Caco-2 (cell line): Measurements from ENCODE around the gene VARS2. TPM values are rescaled to one million over a fixed set of nuclear protein-coding genes. Genes with fewer than 3 reads are reported as not detected.

Source experiments
- BruUV-seq: library from RNA; stranded (reverse); fragments of 400-500 nt; replicated peaks from 2 replicates; lab custom pipeline; 2021; lab: Mats Ljungman, UMichigan
- CTCF ChIA-PET: fragments of 300-600 bp; sonication (Branson Sonifier 250); formaldehyde crosslinking; loops from one replicate; lab custom pipeline; 2022; ENCODE audit warnings: antibody characterized with exemption; lab: Charles Lee
- POLR2A ChIA-PET: fragments of 300-600 bp; sonication (Branson Sonifier 250); formaldehyde crosslinking; loops from one replicate; lab custom pipeline; 2022; ENCODE audit warnings: antibody characterized with exemption; lab: Charles Lee
- DNase-seq, 2 experiments: peaks; one replicate each; pipeline versions ENCODE4 v3.0.0 to v3.0.0-alpha.2; 2020 to 2022
- H3K27me3 ChIP-seq: replicated peaks from 2 replicates; pipeline ENCODE4 v1.6.0; 2011; ENCODE audit warnings: low read length; ENCODE audit not compliant: control insufficient read depth, insufficient read depth
- H3K36me3 ChIP-seq: 2 replicates; pipeline ENCODE4 v1.5.1; 2011; ENCODE audit warnings: low read length; ENCODE audit not compliant: control insufficient read depth, insufficient read depth
- H3K4me1 ChIP-seq: fragments of 250-450 bp; sonication (Bioruptor Pico); 2 replicates; pipeline ENCODE4 v1.5.1; 2020; ENCODE audit warnings: mild to moderate bottlenecking
- H3K4me3 ChIP-seq: 2 replicates; pipeline ENCODE4 v1.5.1; 2011; ENCODE audit warnings: low read depth, mild to moderate bottlenecking, control low read depth, low read length
- H3K9me3 ChIP-seq: fragments of 250-450 bp; sonication (Bioruptor Pico); 2 replicates; pipeline ENCODE4 v1.5.1; 2020; ENCODE audit warnings: mild to moderate bottlenecking, moderate library complexity
- H3K27ac Mint-ChIP-seq: one replicate; pipeline ENCODE4 v1.8.0; 2022; ENCODE audit warnings: mixed read lengths; ENCODE audit not compliant: unreplicated experiment
- H3K27me3 Mint-ChIP-seq: one replicate; pipeline ENCODE4 v1.8.0; 2022; ENCODE audit warnings: mixed read lengths; ENCODE audit not compliant: insufficient read depth, unreplicated experiment
- H3K36me3 Mint-ChIP-seq: one replicate; pipeline ENCODE4 v1.8.0; 2022; ENCODE audit warnings: mild to moderate bottlenecking, mixed read lengths; ENCODE audit not compliant: insufficient read depth, unreplicated experiment
- H3K4me1 Mint-ChIP-seq: one replicate; pipeline ENCODE4 v1.8.0; 2022; ENCODE audit warnings: low read depth, mixed read lengths; ENCODE audit not compliant: unreplicated experiment
- H3K4me3 Mint-ChIP-seq: one replicate; pipeline ENCODE4 v1.8.0; 2022; ENCODE audit warnings: mild to moderate bottlenecking, moderate library complexity, mixed read lengths; ENCODE audit not compliant: unreplicated experiment
- H3K9me3 Mint-ChIP-seq: one replicate; pipeline ENCODE4 v1.8.0; 2022; ENCODE audit warnings: mixed read lengths; ENCODE audit not compliant: unreplicated experiment
- CTCF ChIP-seq, 2 experiments: fragments of 200-600 bp in 1 of 2; IDR thresholded peaks; 1 replicate in 1 of 2; 2 replicates in 1 of 2; pipeline versions ENCODE4 v1.5.1 to v1.8.0; 2011 to 2022; ENCODE audit warnings: antibody characterized with exemption in 1 of 2, control low read depth in 1 of 2, inconsistent platforms in 1 of 2, low read depth in 1 of 2, low read length in 1 of 2, mild to moderate bottlenecking in 1 of 2, moderate library complexity in 1 of 2; ENCODE audit not compliant: insufficient read depth in 1 of 2, severe bottlenecking in 1 of 2, unreplicated experiment in 1 of 2
- intact Hi-C: fragments of 100-400 bp; cut with micrococcal nuclease; formaldehyde crosslinking; loops from one replicate; pipeline ENCODE4 v1.10.0; 2022; ENCODE audit not compliant: unreplicated experiment
- total RNA-seq: library from RNA; stranded (reverse); gene quantifications from 2 replicates; pipeline ENCODE4 v1.2.3, GENCODE V29; 2022

Gene VARS2
- total RNA-seq, 1 experiment from 2014 or later, result 37.5 TPM

GRCh38 chr6:30875244-30876038 lies 38.6 kb upstream of the VARS2 start:
- H3K4me3 Mint-ChIP-seq, result no peak overlapping the region
- Histone ChIP-seq H3K27me3 (no peaks in the 10 kb centered on the region), H3K36me3 (no peaks in the 10 kb centered on the region), H3K4me3 (no peak overlapping the region), H3K4me1 (no peaks in the 10 kb centered on the region; the same call in 1 of the 2 replicates), H3K9me3 (peaks cover 18% of the 10 kb centered on the region)
- H3K9me3 Mint-ChIP-seq, result peaks cover 33% of the 10 kb centered on the region
- H3K4me1 Mint-ChIP-seq, result no peaks in the 10 kb centered on the region
- no peak overlapping the region for H3K27ac Mint-ChIP-seq
- H3K27me3 Mint-ChIP-seq, result no peaks in the 10 kb centered on the region
- no peak for DNase-seq
- POLR2A ChIA-PET, result no interaction called here
- intact Hi-C loops, result no loop called here
- BruUV-seq, result no TSS peak
- CTCF ChIA-PET, result interaction anchor here (0.5 kb wide), 1 partner anchor 408 kb away, joined by 5 read pairs; no protein-coding TSS in a partner anchor
- H3K36me3 Mint-ChIP-seq, result peaks cover 5% of the 10 kb centered on the region
- no peak for TF ChIP-seq CTCF (IDR thresholded peaks at IDR 0.05; ENCODE audit: insufficient read depth in 1 of 2, low read depth in 1 of 2, low read length in 1 of 2, severe bottlenecking in 1 of 2, unreplicated experiment in 1 of 2)

- no peak overlapping the region for H3K4me3 ChIP-seq
- intact Hi-C loops, result no loop called here
- ChIA-PET POLR2A (no interaction called here), CTCF (interaction anchor here (0.5 to 1.4 kb wide), 4 partner anchors 33 to 409 kb away, joined by 4 to 6 read pairs (median 4); no protein-coding TSS in a partner anchor)
- no TSS peak for BruUV-seq
- Mint-ChIP-seq H3K27me3 (no peaks in the 10 kb centered on the region), H3K4me1 (peaks cover under 1% of the 10 kb centered on the region), H3K4me3 (no peak overlapping the region), H3K36me3 (peaks cover 5% of the 10 kb centered on the region), H3K9me3 (peaks cover 26% of the 10 kb centered on the region), H3K27ac (no peak overlapping the region)
- H3K9me3 ChIP-seq, result peaks cover 11% of the 10 kb centered on the region; the same call in 1 of the 2 replicates
- TF ChIP-seq CTCF (IDR thresholded peaks at IDR 0.05; ENCODE audit: insufficient read depth in 1 of 2, low read depth in 1 of 2, low read length in 1 of 2, severe bottlenecking in 1 of 2, unreplicated experiment in 1 of 2), result no peak
- H3K27me3 ChIP-seq, result no peaks in the 10 kb centered on the region
- no peak for DNase-seq
- no peaks in the 10 kb centered on the region for H3K36me3 ChIP-seq
- no peaks in the 10 kb centered on the region; the same call in 1 of the 2 replicates for H3K4me1 ChIP-seq
Measured at GRCh38 chr6:30876039-30876730, 37.9 kb upstream of the VARS2 start.
